Fibroblast of lung (primary cell): ENCODE measurements around the gene GRM4. TPM values are rescaled to one million over a fixed set of nuclear protein-coding genes. Genes with fewer than 3 reads are reported as not detected.
"Not testable (repeated sequence)": the region's sequence is repeated elsewhere in the genome, so short reads cannot be mapped to it uniquely, and the experiment has no call there.

Experiments
- DNase-seq, 2 donors: peaks; one replicate each; pipeline versions ENCODE4 v3.0.0 to v3.0.0-alpha.2; 2010; ENCODE audit warnings: low read depth in 2 of 2
- H2AFZ ChIP-seq: 2 replicates; pipeline ENCODE4 v1.5.1; 2012; ENCODE audit warnings: low read length, control low read depth, inconsistent platforms
- H3K27ac ChIP-seq: 2 replicates; pipeline ENCODE4 v1.5.1; 2011; ENCODE audit warnings: low read length, control low read depth; ENCODE audit not compliant: insufficient read depth
- H3K27me3 ChIP-seq: 2 replicates; pipeline ENCODE4 v1.5.1; 2011; ENCODE audit warnings: mild to moderate bottlenecking, low read length; ENCODE audit not compliant: control insufficient read depth, insufficient read depth
- H3K36me3 ChIP-seq: 2 replicates; pipeline ENCODE4 v1.5.1; 2011; ENCODE audit warnings: low read length; ENCODE audit not compliant: control insufficient read depth, insufficient read depth
- H3K4me1 ChIP-seq: 2 replicates; pipeline ENCODE4 v1.5.1; 2011; ENCODE audit warnings: low read length; ENCODE audit not compliant: control insufficient read depth, insufficient read depth; ENCODE audit errors: extremely low read depth
- H3K4me2 ChIP-seq: 2 replicates; pipeline ENCODE4 v1.5.1; 2011; ENCODE audit warnings: low read length, control low read depth; ENCODE audit not compliant: insufficient read depth; ENCODE audit errors: extremely low read depth
- H3K4me3 ChIP-seq, 4 experiments: fragments of 200-600 bp in 1 of 4; sonication (generic) in 1 of 4; replicated peaks in 1 of 4; 2 replicates each; pipeline ENCODE4 v1.5.1; 2011 to 2016; ENCODE audit warnings: low read length in 4 of 4, low read depth in 3 of 4, mild to moderate bottlenecking in 3 of 4, control low read depth in 2 of 4, inconsistent platforms in 1 of 4, mixed read lengths in 1 of 4; ENCODE audit not compliant: insufficient read depth in 1 of 4; ENCODE audit errors: control extremely low read depth in 1 of 4
- H3K79me2 ChIP-seq: 2 replicates; pipeline ENCODE4 v1.5.1; 2012; ENCODE audit warnings: mild to moderate bottlenecking, low read length, inconsistent platforms; ENCODE audit not compliant: control insufficient read depth, insufficient read depth
- H3K9ac ChIP-seq: 2 replicates; pipeline ENCODE4 v1.5.1; 2011; ENCODE audit warnings: mild to moderate bottlenecking, low read length, control low read depth; ENCODE audit not compliant: insufficient read depth
- H3K9me3 ChIP-seq: 2 replicates; pipeline ENCODE4 v1.5.1; 2012; ENCODE audit warnings: low read depth, low read length; ENCODE audit not compliant: control insufficient read depth, insufficient read depth
- H4K20me1 ChIP-seq: 2 replicates; pipeline ENCODE4 v1.5.1; 2011; ENCODE audit warnings: low read length; ENCODE audit not compliant: control insufficient read depth, insufficient read depth; ENCODE audit errors: extremely low read depth
- CTCF ChIP-seq, 2 donors: IDR thresholded peaks in 1 of 2; conservative IDR thresholded peaks in 1 of 2; 1 replicate in 1 of 2; 2 replicates in 1 of 2; pipeline ENCODE4 v1.5.1; 2011 to 2012; ENCODE audit warnings: low read length in 2 of 2, control low read depth in 1 of 2, inconsistent platforms in 1 of 2, low read depth in 1 of 2, mild to moderate bottlenecking in 1 of 2
- EZH2 ChIP-seq: IDR thresholded peaks from 2 replicates; pipeline ENCODE4 v1.5.1; 2012; ENCODE audit warnings: low read length, control low read depth, mild to moderate bottlenecking; ENCODE audit errors: missing control alignments
- polyA plus RNA-seq, 2 donors: library from polyadenylated mRNA; depleted of rRNA in 1 of 2; stranded (reverse) in 1 of 2; unstranded in 1 of 2; fragments of >200 nt; gene quantifications; 2 replicates each; pipeline ENCODE4 v1.2.1, GENCODE V29; 2011 to 2012; ENCODE audit warnings: missing spikeins in 1 of 2
- total RNA-seq: library from RNA; depleted of rRNA; stranded (reverse); fragments of >200 nt; gene quantifications from 2 replicates; pipeline ENCODE4 v1.2.1, GENCODE V29; 2014

The GRM4 gene
- total and polyA plus RNA-seq, 2 donors (not counting 1 experiment from before 2014, with no cell fraction given), result under 0.01 TPM; not detected in 1

- Histone ChIP-seq H3K27me3 (peaks cover 3% of the 10 kb centered on the region), H3K9me3 (no peaks in the 10 kb centered on the region), H3K4me3 (no peak overlapping the region), H3K9ac (no peak overlapping the region), H2AFZ (no peak overlapping the region), H3K36me3 (no peaks in the 10 kb centered on the region), H4K20me1 (no peaks in the 10 kb centered on the region), H3K79me2 (no peaks in the 10 kb centered on the region), H3K4me1 (no peaks in the 10 kb centered on the region), H3K4me2 (no peak overlapping the region), H3K27ac (no peak overlapping the region)
- no peak for DNase-seq
- no peak for TF ChIP-seq CTCF (conservative IDR thresholded peaks at IDR 0.05 in 1 of 2, IDR thresholded peaks at IDR 0.05 in 1 of 2; ENCODE audit: low read depth in 1 of 2, low read length in 2 of 2)
- no peak for TF ChIP-seq EZH2
These were observed 126.8 kb downstream of the GRM4 start for GRCh38 chr6:34018961-34019606.

- no peak overlapping the region for H3K4me2 ChIP-seq
- DNase-seq, result no peak
- no peaks in the 10 kb centered on the region for H3K4me1 ChIP-seq
- no peaks in the 10 kb centered on the region for H3K79me2 ChIP-seq
- H3K27me3 ChIP-seq, result no peaks in the 10 kb centered on the region
- no peak overlapping the region for H2AFZ ChIP-seq
- no peaks in the 10 kb centered on the region for H3K9me3 ChIP-seq
- no peak for TF ChIP-seq CTCF (conservative IDR thresholded peaks at IDR 0.05 in 1 of 2, IDR thresholded peaks at IDR 0.05 in 1 of 2; ENCODE audit: low read depth in 1 of 2, low read length in 2 of 2)
- TF ChIP-seq EZH2, result no peak
- H3K36me3 ChIP-seq, result no peaks in the 10 kb centered on the region
- no peak overlapping the region for H3K4me3 ChIP-seq
- no peak overlapping the region for H3K27ac ChIP-seq
- H3K9ac ChIP-seq, result no peak overlapping the region
- no peaks in the 10 kb centered on the region for H4K20me1 ChIP-seq
These were observed 127.9 kb downstream of the GRM4 start for GRCh38 chr6:34018026-34018425.

GRCh38 chr6:34017106-34017805, 128.6 kb downstream of the GRM4 start:
- H3K9me3 ChIP-seq, result no peaks in the 10 kb centered on the region
- H4K20me1 ChIP-seq, result no peaks in the 10 kb centered on the region
- no peak for DNase-seq
- no peak for TF ChIP-seq EZH2
- TF ChIP-seq CTCF (conservative IDR thresholded peaks at IDR 0.05 in 1 of 2, IDR thresholded peaks at IDR 0.05 in 1 of 2; ENCODE audit: low read depth in 1 of 2, low read length in 2 of 2), result no peak
- no peaks in the 10 kb centered on the region for H3K27me3 ChIP-seq
- H3K9ac ChIP-seq, result no peak overlapping the region
- H3K36me3 ChIP-seq, result no peaks in the 10 kb centered on the region
- no peaks in the 10 kb centered on the region for H3K4me1 ChIP-seq
- H3K4me3 ChIP-seq, result no peak overlapping the region
- no peak overlapping the region for H2AFZ ChIP-seq
- H3K4me2 ChIP-seq, result no peak overlapping the region
- no peaks in the 10 kb centered on the region for H3K79me2 ChIP-seq
- no peak overlapping the region for H3K27ac ChIP-seq

- not testable (repeated sequence) for H4K20me1 ChIP-seq, H3K36me3 ChIP-seq, H2AFZ ChIP-seq, H3K4me3 ChIP-seq, H3K79me2 ChIP-seq, H3K4me2 ChIP-seq, H3K4me1 ChIP-seq, DNase-seq, H3K27ac ChIP-seq, H3K27me3 ChIP-seq, H3K9me3 ChIP-seq, H3K9ac ChIP-seq
These were observed 129.3 kb downstream of the GRM4 start for GRCh38 chr6:34016573-34016972.
